Measurements from ENCODE around the gene FNDC4.

DNA sequence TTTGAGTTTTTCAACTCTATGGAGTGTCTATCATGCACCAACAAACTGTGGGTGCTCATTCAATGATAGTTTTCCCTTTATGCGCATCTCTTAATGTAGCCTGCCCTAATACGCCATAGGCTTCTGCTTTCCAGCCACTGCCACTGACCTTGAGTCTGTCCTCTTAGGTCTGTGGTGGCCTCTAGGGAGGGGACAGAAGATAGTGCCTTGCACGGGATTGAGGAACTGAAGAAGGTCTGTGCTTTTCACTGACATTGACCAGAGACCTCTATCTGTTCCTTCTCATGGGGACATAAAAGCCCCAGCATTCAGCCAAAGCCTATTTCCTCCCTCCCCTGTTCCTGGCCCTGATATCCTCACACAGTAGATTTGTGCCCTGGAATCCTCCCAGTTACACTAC is 4.0 kb upstream of the FNDC4 start:
- TF ChIP-seq, protein P1, sequence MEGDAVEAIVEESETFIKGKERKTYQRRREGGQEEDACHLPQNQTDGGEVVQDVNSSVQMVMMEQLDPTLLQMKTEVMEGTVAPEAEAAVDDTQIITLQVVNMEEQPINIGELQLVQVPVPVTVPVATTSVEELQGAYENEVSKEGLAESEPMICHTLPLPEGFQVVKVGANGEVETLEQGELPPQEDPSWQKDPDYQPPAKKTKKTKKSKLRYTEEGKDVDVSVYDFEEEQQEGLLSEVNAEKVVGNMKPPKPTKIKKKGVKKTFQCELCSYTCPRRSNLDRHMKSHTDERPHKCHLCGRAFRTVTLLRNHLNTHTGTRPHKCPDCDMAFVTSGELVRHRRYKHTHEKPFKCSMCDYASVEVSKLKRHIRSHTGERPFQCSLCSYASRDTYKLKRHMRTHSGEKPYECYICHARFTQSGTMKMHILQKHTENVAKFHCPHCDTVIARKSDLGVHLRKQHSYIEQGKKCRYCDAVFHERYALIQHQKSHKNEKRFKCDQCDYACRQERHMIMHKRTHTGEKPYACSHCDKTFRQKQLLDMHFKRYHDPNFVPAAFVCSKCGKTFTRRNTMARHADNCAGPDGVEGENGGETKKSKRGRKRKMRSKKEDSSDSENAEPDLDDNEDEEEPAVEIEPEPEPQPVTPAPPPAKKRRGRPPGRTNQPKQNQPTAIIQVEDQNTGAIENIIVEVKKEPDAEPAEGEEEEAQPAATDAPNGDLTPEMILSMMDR (IDR thresholded peaks at IDR 0.05 in 8 of 11, conservative IDR thresholded peaks at IDR 0.05 in 3 of 11) = no peak
- TF ChIP-seq POLR2AphosphoS5 (IDR thresholded peaks at IDR 0.05) (no peak), POLR2A (IDR thresholded peaks at IDR 0.05) (no peak)

Measured in spleen (tissue), 7 donors.